HepG2 (cell line): ENCODE data around the gene STK32C. TPM values are rescaled to one million over a fixed set of nuclear protein-coding genes. Genes with fewer than 3 reads are reported as not detected.

Experiments used
- ASH2L ChIP-seq: fragments of 300-600, 200-600 bp; sonication (generic); IDR thresholded peaks from 2 replicates; pipeline ENCODE4 v1.7.0; 2017; ENCODE audit warnings: low read depth, mild to moderate bottlenecking, moderate library complexity, mixed read lengths, low read length; ENCODE audit not compliant: insufficient read length
- CREB1 ChIP-seq, 2 experiments: fragments of 450-650 bp in 1 of 2; IDR thresholded peaks; 2 replicates each; pipeline ENCODE4 v1.6.1; 2016 to 2017; ENCODE audit warnings: control low read depth in 1 of 2, mild to moderate bottlenecking in 1 of 2, missing compliant biosample characterization in 1 of 2, missing genetic modification characterization in 1 of 2
- DNMT3B ChIP-seq: conservative IDR thresholded peaks from 2 replicates; pipeline ENCODE4 v1.6.1; 2016; ENCODE audit warnings: missing biosample characterization, control low read depth
- FOXA1 ChIP-seq, 2 experiments: fragments of 450-650 bp in 1 of 2; sonication (generic) in 1 of 2; formaldehyde crosslinking in 1 of 2; IDR thresholded peaks; 2 replicates each; pipeline versions ENCODE4 v1.4.0 to v1.6.1; 2016 to 2020; ENCODE audit warnings: missing genetic modification reagents in 1 of 2
- HMGA1 ChIP-seq: sonication (generic); formaldehyde crosslinking; conservative IDR thresholded peaks from 2 replicates; pipeline ENCODE4 v1.4.0; 2020; ENCODE audit warnings: missing genetic modification reagents
- JUNB ChIP-seq: sonication (generic); formaldehyde crosslinking; IDR thresholded peaks from 2 replicates; pipeline ENCODE4 v1.8.0; 2022; ENCODE audit warnings: missing genetic modification reagents, mild to moderate bottlenecking, borderline replicate concordance
- KLF12 ChIP-seq: sonication (generic); formaldehyde crosslinking; IDR thresholded peaks from 2 replicates; pipeline ENCODE4 v1.4.0; 2020; ENCODE audit warnings: missing genetic modification reagents, borderline replicate concordance
- PAF1 ChIP-seq: IDR thresholded peaks from 2 replicates; pipeline ENCODE4 v1.6.1; 2016; ENCODE audit warnings: missing genetic modification reagents, missing compliant biosample characterization
- RARA ChIP-seq: IDR thresholded peaks from 2 replicates; pipeline ENCODE4 v1.6.1; 2016; ENCODE audit warnings: missing genetic modification reagents, missing compliant biosample characterization
- RXRB ChIP-seq: IDR thresholded peaks from 2 replicates; pipeline ENCODE4 v1.6.1; 2016; ENCODE audit warnings: borderline replicate concordance, missing genetic modification reagents, missing compliant biosample characterization
- SP5 ChIP-seq: IDR thresholded peaks from 2 replicates; pipeline ENCODE4 v1.6.1; 2016; ENCODE audit warnings: low read depth, borderline replicate concordance
- ZNF501 ChIP-seq: sonication (generic); formaldehyde crosslinking; IDR thresholded peaks from 2 replicates; pipeline ENCODE4 v1.5.1; 2020; ENCODE audit warnings: mild to moderate bottlenecking, moderate library complexity, missing genetic modification reagents
- ZNF598 ChIP-seq: sonication (generic); formaldehyde crosslinking; IDR thresholded peaks from 2 replicates; pipeline ENCODE4 v1.5.1; 2020; ENCODE audit warnings: mild to moderate bottlenecking, missing genetic modification reagents, borderline replicate concordance
- ZZZ3 ChIP-seq: sonication (generic); formaldehyde crosslinking; IDR thresholded peaks from 2 replicates; pipeline ENCODE4 v1.4.0; 2020; ENCODE audit warnings: missing genetic modification reagents, mild to moderate bottlenecking, borderline replicate concordance
- polyA plus RNA-seq, 8 experiments: library from polyadenylated mRNA; depleted of rRNA in 3 of 8; stranded (reverse) in 7 of 8; unstranded in 1 of 8; fragments of >200 nt; fragmentation: Illumina TruSeq in 4 of 8; extraction: Trizol in 4 of 8; gene quantifications; 2 replicates each; pipeline versions ENCODE4 v1.2.1 to v1.2.3, GENCODE V29; 2011 to 2016; ENCODE audit warnings: low read depth in 4 of 8, missing spikeins in 1 of 8, mixed read lengths in 1 of 8; ENCODE audit not compliant: insufficient read depth in 1 of 8
- total RNA-seq, 5 experiments: library from RNA; depleted of rRNA; stranded (reverse); fragments of >200 nt; fragmentation: Illumina TruSeq; extraction: Trizol; gene quantifications; 2 replicates each; pipeline ENCODE4 v1.2.3, GENCODE V29; 2016; ENCODE audit warnings: low read depth in 1 of 5
- TF ChIP-seq, protein P1 (sequence below): sonication (generic); formaldehyde crosslinking; IDR thresholded peaks from 2 replicates; pipeline ENCODE4 v1.5.1; 2020; ENCODE audit warnings: missing genetic modification reagents, mild to moderate bottlenecking, borderline replicate concordance
- TF ChIP-seq, protein P2 (sequence below): sonication (generic); formaldehyde crosslinking; IDR thresholded peaks from 2 replicates; pipeline ENCODE4 v1.4.0; 2020; ENCODE audit warnings: missing genetic modification reagents
- TF ChIP-seq, protein P3 (sequence below): sonication (generic); formaldehyde crosslinking; IDR thresholded peaks from 2 replicates; pipeline ENCODE4 v1.8.0; 2022; ENCODE audit warnings: mild to moderate bottlenecking, missing genetic modification reagents, moderate library complexity
- TF ChIP-seq, protein P4 (sequence below): sonication (generic); formaldehyde crosslinking; IDR thresholded peaks from 2 replicates; pipeline ENCODE4 v1.9.0; 2021; ENCODE audit warnings: missing genetic modification reagents, mild to moderate bottlenecking, borderline replicate concordance

The STK32C gene
- total and polyA plus RNA-seq, 2 of the 13 experiments (the other 11 are each of a cell fraction or from before 2014, with no cell fraction given): 10.9 to 19.4 TPM

DNA sequence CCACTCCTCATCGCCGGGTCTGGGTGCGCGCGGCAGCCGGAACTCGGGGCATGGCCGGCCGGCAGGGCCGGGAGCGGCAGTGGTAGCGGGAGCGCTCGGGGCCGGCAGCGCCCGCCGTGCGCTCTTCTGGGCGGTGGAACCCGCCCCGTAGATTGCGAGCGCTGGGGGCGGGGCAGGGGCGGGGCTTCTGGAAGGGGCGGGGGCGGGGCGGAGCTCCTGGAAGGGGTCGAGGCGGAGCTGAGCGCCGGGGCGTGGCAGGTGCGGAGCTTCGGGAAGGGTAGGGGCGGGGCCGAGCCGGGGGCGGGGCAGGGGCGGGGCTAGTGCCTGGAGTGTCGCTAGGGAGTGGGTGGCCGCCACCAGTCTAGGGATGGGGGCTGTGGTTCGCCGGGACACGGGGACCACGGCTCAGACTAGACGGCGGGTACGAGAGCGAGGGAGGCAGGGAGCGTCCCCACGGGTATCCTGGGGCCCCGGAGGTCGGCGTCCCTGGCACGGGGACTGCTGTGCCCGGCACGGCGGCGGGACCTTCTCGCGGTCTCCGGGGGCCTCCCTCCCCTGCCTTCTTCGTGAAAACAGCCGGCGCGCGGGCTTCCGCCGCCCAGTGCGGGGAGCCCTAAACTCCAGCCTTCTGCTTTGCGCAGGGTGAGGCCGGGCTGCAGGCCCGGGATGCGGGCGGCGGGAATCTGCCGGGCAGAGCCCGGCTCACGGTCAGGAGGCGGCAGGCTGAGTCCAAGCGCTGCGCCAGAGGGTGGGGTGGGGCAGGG, at the start of gene STK32C (continued):
- TF ChIP-seq, protein P1, sequence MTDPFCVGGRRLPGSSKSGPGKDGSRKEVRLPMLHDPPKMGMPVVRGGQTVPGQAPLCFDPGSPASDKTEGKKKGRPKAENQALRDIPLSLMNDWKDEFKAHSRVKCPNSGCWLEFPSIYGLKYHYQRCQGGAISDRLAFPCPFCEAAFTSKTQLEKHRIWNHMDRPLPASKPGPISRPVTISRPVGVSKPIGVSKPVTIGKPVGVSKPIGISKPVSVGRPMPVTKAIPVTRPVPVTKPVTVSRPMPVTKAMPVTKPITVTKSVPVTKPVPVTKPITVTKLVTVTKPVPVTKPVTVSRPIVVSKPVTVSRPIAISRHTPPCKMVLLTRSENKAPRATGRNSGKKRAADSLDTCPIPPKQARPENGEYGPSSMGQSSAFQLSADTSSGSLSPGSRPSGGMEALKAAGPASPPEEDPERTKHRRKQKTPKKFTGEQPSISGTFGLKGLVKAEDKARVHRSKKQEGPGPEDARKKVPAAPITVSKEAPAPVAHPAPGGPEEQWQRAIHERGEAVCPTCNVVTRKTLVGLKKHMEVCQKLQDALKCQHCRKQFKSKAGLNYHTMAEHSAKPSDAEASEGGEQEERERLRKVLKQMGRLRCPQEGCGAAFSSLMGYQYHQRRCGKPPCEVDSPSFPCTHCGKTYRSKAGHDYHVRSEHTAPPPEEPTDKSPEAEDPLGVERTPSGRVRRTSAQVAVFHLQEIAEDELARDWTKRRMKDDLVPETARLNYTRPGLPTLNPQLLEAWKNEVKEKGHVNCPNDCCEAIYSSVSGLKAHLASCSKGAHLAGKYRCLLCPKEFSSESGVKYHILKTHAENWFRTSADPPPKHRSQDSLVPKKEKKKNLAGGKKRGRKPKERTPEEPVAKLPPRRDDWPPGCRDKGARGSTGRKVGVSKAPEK (CRISPR knock-in tag): no peak
- TF ChIP-seq ZZZ3 (CRISPR knock-in tag) (no peak), FOXA1 (IDR thresholded peaks at IDR 0.05) (no peak), FOXA1 (CRISPR knock-in tag; IDR thresholded peaks at IDR 0.05) (no peak), HMGA1 (CRISPR knock-in tag) (no peak), RXRB (CRISPR knock-in tag) (no peak), KLF12 (no peak), ZNF501 (no peak), SP5 (CRISPR knock-in tag) (peak; percentile 13; the same call in 1 of the 2 replicates), DNMT3B (no peak), CREB1 (IDR thresholded peaks at IDR 0.05) (no peak), CREB1 (CRISPR knock-in tag; IDR thresholded peaks at IDR 0.05) (no peak), PAF1 (CRISPR knock-in tag) (no peak), ASH2L (no peak), ZNF598 (CRISPR knock-in tag) (no peak), RARA (no peak), JUNB (no peak)
- TF ChIP-seq, protein P2, sequence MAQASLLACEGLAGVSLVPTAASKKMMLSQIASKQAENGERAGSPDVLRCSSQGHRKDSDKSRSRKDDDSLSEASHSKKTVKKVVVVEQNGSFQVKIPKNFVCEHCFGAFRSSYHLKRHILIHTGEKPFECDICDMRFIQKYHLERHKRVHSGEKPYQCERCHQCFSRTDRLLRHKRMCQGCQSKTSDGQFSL (CRISPR knock-in tag): no peak
- TF ChIP-seq, protein P3, sequence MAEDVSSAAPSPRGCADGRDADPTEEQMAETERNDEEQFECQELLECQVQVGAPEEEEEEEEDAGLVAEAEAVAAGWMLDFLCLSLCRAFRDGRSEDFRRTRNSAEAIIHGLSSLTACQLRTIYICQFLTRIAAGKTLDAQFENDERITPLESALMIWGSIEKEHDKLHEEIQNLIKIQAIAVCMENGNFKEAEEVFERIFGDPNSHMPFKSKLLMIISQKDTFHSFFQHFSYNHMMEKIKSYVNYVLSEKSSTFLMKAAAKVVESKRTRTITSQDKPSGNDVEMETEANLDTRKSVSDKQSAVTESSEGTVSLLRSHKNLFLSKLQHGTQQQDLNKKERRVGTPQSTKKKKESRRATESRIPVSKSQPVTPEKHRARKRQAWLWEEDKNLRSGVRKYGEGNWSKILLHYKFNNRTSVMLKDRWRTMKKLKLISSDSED (CRISPR knock-in tag): no peak
- TF ChIP-seq, protein P4, sequence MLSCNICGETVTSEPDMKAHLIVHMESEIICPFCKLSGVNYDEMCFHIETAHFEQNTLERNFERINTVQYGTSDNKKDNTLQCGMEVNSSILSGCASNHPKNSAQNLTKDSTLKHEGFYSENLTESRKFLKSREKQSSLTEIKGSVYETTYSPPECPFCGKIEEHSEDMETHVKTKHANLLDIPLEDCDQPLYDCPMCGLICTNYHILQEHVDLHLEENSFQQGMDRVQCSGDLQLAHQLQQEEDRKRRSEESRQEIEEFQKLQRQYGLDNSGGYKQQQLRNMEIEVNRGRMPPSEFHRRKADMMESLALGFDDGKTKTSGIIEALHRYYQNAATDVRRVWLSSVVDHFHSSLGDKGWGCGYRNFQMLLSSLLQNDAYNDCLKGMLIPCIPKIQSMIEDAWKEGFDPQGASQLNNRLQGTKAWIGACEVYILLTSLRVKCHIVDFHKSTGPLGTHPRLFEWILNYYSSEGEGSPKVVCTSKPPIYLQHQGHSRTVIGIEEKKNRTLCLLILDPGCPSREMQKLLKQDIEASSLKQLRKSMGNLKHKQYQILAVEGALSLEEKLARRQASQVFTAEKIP (CRISPR knock-in tag): no peak
